NCI-H187 (cell line): ENCODE measurements around the gene PSMD6.

Experiments
- DNase-seq, 2 experiments: peaks; one replicate each; lab custom pipeline; 2025; lab: John Stamatoyannopoulos, UW

The PSMD6 gene

DNA sequence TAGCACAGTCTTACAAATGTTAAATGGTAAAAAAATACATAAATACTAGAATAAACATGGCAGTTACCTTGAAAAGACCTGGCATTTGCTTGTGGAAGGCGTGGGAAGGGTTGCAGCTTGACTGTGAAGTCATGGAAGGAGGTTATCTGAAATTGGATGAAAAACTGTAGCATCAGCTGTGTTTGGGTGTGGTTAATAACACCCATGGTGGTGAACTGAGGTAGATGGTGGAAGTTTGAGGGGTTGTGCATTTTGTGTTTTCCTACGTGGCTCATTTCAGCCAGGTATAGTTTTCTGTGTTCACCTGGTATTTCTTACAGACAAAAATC, 46.5 kb downstream of the PSMD6 start:
- DNase-seq: no peak

DNA sequence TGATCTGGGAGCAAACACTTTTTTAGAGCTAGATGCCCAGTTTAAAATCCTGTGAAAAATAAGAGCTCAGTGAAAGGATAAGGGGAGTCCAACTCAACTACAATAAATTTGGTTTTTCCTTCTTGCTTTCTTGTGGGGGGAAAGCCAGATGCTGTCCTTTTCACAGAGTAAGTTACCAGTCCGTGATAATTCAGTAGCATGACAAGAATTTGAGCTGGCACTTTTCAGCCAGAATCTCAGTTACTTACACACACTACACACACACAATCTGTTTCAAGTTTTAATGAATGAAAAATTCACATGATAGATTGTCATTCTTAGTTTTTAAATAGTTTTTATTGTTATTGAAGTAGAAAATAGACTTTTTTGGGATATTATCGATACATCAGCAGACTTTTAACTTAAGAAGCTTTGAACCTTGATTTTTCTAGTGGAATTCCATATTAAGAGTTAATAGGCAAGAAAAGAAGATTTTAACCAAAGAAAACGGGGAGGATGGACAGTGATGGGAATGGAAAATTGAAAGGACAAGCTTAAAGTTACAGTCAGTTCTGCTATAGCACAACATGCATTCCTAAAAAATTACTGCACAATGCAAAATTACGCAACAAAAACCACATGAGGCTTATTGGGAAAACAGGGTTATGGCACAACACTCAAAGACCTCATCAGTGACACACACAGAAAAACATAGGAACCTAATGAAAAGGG, 47.0 kb downstream of the PSMD6 start:
- DNase-seq: no peak

DNA sequence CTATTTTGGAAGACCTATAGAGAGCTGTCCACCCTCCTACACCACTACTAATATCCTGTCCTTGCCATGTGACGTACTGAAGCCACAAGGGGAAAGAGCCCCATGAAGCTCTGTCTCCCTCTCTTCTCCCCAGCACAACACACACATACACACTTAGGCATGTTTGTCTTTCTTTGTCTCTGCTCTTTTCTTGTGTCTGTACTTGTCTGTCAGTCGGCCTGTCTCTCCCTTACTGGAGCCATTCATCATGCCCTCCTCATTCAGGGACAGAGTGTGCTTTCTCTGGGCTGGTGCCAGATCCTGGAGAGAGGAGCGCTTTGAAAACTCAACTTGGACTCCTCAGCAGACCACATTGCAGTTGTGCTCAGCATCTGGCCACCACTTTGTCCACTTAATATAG, 47.6 kb downstream of the PSMD6 start:
- DNase-seq: no peak

DNA sequence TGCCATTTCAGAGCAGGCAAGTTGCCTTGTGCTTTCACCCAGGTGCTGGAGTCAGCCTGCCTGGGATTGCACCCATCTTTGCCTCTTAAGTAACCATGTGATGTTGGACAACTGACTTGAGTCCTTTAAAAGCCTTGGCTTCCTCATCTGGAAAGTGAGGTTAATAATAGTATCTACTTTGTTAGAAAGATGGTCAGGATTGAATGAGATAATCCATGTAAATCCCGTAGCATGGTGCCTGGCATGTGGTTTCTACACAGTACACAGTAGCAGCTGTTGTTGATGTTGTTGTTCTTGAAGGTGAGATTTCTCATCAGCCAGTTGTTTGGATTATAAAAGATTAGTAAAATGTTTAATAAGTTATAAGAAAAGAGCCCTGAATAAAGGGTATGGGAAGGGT, 48.8 kb downstream of the PSMD6 start:
- no peak for DNase-seq

DNA sequence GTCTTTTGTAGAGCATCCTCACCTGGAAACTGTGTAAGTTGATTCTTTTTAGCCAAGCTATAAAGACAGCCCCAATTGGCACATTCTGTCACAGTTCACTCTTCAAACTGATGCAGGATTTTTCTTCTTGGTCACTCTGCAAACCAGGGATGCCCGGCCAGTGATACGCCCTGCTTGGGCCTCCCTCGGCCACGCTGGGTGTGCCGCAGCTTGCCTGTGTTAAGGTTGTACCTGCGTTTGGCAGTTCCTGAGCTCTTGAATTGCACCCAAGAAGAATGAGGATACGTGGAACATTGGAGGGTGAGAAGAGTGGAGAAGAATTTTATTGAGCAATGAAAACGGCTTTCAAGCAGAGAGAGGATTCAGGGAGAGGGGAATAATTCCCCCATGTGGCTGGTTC, 49.9 kb downstream of the PSMD6 start:
- DNase-seq: no peak

DNA sequence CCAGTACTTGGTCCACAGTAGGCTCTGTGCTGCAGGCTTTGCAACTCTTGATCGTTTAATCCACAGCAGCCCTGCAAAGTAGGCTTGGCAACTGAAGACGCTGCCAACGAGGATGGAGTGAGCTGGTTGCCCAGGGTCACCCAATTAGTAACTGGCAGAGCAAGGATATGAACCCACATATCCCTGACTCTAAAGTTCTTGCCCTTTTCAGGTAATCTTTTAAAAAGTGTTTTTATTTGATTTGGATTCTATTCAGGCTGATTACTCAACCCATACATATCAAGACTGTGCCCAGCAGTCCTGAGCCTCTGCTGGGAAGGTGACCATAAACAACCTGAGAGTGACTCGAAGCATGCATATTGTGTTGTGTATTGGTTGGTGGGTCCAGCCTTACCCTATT, 50.3 kb downstream of the PSMD6 start:
- no peak for DNase-seq

DNA sequence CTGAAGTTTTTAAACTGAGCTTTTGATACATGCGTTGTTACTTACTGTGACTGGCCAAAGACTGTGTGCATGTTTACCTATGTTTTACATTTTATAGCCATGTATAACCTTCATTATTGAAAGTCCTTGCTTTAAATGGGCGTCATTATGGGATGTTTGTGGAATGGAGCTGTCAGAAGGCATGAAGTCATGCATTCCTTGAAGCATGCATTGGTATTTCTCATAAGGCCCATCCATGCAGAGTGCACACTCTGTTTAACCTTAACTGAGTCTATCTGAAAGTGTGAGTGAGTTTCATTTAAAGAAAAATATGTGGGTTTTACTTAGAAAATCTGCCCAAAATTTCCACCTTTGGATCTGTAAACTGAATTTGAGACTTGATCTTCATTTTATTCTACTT, 51.1 kb downstream of the PSMD6 start:
- DNase-seq: no peak

DNA sequence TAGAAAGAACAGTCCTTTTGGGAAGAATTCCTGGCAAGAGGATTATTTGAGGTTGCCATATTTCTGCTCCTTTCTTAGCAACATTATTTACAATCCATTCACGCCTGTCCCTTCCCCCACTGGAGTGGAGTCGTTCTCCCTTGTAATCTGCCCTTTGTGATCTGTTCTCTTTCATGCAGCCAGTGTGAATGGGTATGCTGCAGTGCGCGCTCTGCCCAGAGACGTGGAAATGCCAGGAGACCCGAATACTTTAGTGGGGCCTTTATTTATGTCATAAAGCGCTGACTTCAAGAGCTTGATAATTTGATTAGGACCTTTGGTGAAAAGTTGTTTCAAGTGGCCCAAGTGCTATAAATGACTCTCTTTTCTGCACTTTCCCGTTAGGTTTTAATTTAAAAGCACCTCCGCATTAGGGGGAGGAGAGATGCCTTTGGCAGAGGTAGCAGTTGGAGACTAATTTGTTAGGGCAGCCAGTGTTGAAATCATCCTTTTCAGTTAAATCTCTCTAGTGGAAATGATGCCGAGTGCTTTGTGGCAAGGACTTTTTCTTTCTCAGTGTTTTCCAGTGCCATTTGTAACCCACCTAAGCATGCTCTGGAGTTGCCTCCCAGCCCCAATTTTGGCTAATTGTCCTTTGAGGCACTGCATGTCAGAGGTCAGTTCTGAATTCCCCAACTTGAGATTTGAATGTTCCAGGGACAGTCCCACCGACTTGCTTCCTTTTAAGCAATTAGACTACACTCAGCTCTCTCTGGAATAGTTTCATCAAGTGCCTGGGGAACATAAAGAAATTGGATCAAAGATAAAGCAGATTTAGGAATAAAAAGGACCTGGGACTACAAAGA, 52.4 kb downstream of the PSMD6 start:
- DNase-seq: no peak

DNA sequence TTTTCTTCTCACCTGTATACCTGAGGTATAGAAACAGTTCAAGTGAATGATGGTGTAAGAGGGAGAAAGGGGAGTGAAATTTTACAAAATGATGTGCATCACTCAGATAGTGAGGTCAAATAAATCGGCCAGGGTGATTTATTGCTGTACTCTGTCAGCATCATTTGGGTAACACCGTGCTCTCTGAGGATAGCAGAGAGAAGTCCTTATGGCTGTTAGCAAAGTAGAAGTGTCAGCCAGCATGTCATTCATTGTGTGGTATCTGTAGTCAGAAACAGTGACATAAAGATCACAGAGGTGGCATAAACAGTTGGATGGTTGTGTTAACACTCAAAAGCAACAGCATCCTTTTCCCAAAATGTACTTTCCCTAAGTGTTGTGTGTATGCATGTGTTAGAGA, 53.4 kb downstream of the PSMD6 start:
- no peak for DNase-seq

DNA sequence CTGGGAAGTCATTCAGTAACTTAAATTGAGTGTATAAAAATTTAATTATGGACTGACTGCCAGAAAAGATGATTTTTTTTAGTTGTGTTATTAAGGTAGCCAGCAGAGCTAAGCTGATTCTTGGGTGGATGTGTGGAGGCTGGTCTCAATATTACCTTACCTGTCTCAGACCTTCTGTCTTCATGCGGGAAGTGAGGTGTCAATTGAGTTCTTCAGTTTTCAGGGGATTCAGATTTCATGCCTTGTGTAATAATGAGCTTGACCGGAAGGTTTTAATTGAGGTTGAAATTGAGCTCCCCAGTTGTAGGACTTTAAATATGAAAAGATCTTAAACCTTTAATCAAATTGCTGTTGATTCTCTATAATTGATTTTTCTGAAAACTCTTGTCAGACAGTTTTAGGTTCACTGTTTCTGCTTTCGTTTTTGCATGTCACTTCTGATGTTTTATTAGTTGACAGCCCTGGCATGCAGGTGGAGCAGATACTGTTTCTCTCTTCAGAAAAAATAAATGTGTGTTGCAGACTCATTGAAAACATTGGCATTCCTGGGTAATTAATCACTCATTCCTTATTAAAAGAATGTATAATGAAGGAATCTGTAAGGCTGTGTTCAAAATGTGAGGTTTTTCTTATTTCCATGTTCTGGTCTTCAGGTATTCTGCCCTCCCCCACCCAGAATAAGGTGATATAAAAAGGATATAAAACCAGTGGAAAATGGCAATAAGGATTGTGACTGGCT, 54.5 kb downstream of the PSMD6 start:
- DNase-seq: no peak

DNA sequence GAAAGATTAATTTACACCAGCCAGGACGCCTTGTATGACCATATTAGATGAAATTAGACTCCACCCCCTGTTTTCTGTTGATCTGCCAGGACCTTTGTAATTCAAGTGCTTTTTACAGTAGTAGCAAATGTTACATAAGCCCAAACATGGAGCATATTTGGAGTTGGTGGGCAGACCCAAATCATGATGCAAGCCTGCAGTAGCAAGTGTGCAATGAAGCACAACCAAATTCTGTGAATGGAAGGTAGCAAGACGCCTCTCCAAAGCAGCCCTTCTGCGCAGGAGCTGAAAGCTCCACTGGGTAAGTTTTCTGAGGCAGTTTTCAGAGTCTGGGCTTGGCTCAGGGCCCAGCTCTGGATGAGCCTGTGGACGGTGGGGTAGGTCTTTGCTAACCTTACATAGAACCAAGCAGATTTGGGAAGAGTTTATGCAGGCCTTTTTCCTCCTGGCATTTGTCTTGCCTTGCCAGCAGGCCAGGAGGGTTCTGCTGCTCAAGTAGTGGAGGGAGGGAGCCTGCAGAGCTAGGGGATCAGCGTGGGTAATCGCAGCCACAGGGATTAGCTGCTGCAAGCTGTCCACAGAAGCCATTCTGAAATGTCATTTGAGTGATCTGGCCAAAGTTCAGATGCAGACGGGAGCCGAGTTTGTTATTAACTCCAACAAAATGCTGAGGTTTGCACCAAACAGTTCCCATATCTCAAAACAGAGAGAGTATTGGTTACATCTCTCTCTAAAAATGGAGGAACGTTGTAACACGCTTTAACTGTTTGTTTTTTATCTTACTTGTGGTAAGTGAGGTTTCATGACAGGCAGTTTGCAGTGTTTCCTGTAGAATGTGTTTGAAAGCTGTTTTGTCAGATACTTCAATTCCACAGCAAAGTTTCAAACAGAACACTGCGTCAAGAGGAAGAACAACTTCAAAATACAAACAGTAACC, 55.4 kb downstream of the PSMD6 start:
- DNase-seq: no peak

DNA sequence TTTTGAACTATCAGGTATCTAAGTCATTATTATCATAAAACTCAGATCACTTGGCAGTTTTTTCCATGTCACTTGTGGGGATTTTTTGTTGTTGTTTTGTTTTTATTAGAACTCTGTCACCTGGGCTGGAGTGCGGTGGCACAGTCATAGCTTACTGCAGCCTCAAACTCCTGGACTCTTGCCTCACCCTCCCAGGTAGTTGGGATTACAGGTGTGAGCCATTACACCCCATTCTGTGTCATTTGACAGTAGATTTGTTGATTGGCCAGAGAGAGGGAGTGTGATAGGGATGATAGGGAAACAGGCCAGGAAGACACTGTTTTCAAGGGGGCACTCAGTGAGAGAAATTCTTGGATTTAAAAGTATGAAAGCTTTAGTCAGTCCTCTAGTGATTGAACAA, 56.4 kb downstream of the PSMD6 start:
- no peak for DNase-seq

DNA sequence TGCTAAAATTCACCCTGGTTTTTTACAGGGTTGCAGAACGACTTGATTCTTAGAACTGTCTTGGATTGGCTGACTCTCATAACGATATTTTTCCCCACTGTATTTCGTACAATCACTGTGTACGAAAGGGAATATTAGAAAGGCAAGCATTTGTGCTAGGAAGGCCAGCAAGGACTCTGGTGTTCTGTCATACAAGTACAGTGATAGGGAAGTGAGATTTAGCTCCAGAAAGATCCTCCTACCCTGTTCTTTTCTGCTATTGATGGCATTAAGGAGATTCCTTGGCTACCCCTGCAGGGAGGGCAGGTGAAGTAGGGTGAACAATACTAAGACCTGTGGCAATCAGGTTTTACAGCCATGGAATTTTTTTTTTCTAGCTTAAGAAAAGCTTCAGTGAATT, 57.3 kb downstream of the PSMD6 start:
- DNase-seq: no peak

DNA sequence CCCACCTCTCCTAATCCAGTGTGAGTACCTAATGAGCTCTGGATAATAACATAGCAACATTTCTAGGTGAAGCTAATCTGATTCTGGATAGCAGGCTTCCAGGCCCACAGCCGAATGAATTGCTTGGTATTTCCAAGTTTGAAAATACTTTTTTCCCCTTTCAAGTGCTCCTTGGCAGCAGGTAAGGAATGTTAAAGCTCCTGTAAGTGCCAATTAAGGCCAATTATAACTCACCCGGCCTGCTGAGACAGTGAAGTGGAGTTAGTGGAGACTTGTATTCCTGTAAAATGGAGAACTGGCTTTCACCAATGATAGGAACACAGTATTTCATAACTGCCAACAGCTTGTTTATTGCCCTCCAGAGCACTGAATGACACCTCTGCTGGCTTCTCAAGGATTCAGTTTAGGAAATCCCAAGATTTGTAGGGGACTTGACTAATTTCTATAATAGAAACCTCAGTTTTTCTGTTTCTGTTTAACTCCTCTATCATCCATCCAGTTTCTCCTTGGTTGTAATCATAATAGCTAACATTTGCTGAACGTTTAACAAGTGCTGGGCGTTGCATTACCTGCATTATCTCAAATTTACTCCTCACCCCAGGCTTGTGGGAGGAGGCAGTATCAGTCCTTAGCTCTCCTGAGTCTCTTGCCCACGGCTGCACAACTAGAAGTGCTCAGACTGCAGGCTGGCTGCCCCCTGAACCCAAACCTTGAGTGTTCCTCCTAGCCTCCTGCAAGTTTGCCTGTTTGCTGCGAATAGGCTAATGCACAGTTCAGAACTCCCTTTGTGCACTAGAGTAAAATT, 58.4 kb downstream of the PSMD6 start:
- DNase-seq: peak in 1 of 2 experiments; percentile 29

DNA sequence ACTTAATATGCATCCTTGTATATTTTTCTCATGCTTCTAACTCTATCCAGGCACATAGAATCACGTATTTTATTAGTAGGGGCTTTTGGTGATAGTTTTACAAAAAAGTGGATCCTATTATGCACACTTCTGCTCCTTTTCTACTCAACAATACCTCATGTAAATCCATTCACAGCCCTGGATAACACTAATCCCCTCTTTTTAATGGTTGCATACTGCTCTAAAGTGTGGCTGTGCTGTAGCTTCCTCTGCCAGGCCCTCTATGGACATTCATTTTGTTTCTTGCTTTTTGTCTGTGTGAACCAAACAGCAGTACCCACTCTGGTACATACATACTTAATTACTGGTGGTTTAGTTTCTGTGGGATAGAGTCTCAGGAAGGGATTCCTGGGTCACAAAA, 59.8 kb downstream of the PSMD6 start:
- no peak for DNase-seq

DNA sequence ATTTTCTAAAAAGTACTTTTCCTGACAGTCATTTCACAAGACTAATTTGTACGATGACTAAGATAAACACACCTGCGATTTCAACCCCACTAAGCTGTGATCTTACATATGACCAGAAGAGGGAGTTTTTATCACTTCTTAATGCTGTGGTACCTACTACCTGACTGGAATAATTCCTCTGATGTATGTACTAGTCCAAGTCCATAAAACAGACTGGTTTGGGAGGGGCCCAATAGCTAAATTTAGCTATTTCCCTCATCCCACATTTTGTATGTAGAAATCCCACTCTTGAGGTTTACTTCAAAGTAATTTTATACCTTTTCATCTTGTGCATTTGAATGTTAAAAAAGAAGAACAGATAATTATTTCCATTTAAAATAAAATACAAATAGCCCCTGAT, 61.4 kb downstream of the PSMD6 start:
- DNase-seq: no peak
